Vagina (tissue), 2 donors: ENCODE results near the gene FIBCD1. TPM values are rescaled to one million over a fixed set of nuclear protein-coding genes. Genes with fewer than 3 reads are reported as not detected.

Experiments used
- DNase-seq, 2 donors: peaks; one replicate each; pipeline ENCODE4 v3.0.0-alpha.2; 2017; ENCODE audit errors: extremely low spot score in 2 of 2
- H3K27ac ChIP-seq: fragments of 200-600 bp; sonication (generic); one replicate; pipeline ENCODE4 v1.5.1; 2019
- H3K27me3 ChIP-seq: fragments of 200-600 bp; sonication (generic); one replicate; pipeline ENCODE4 v1.5.1; 2019
- H3K36me3 ChIP-seq, 2 donors: fragments of 200-600 bp; sonication (generic); one replicate each; pipeline ENCODE4 v1.5.1; 2017 to 2019
- H3K4me1 ChIP-seq: fragments of 200-600 bp; sonication (generic); one replicate; pipeline ENCODE4 v1.5.1; 2019
- H3K4me3 ChIP-seq, 2 donors: fragments of 200-600 bp; sonication (generic); 1 replicate in 1 of 2; 2 replicates in 1 of 2; pipeline ENCODE4 v1.5.1; 2016 to 2019
- H3K9me3 ChIP-seq: fragments of 200-600 bp; sonication (generic); one replicate; pipeline ENCODE4 v1.5.1; 2019
- POLR2A ChIP-seq, 2 donors: fragments of 450-650 bp; IDR thresholded peaks; one replicate each; pipeline ENCODE4 v1.6.1; 2017; ENCODE audit warnings: antibody characterized with exemption in 2 of 2, mild to moderate bottlenecking in 2 of 2, moderate library complexity in 2 of 2
- POLR2AphosphoS5 ChIP-seq, 2 donors: sonication (generic); formaldehyde crosslinking; IDR thresholded peaks; one replicate each; pipeline ENCODE4 v1.9.0; 2017; ENCODE audit warnings: antibody characterized with exemption in 2 of 2, mild to moderate bottlenecking in 2 of 2, low read depth in 1 of 2; ENCODE audit not compliant: insufficient read depth in 1 of 2
- intact Hi-C: fragments of 100-400 bp; cut with DNase I; formaldehyde crosslinking; loops from one replicate; pipeline ENCODE4 v1.15.1; 2023
- total RNA-seq: library from RNA; depleted of rRNA; stranded (reverse); fragments of >200 nt; gene quantifications from one replicate; pipeline ENCODE4 v1.2.3, GENCODE V29; 2016
- TF ChIP-seq, protein P1 (sequence below), 3 experiments: fragments of 450-650 bp in 2 of 3; fragments of 200-600 bp in 1 of 3; sonication (generic) in 1 of 3; IDR thresholded peaks; one replicate each; pipeline ENCODE4 v1.5.1; 2017 to 2019; ENCODE audit warnings: antibody characterized with exemption in 3 of 3, mild to moderate bottlenecking in 2 of 3, moderate library complexity in 2 of 3

FIBCD1 gene
- total RNA-seq, 1 donor from 2014 or later, result not detected

GRCh38 chr9:130886981-130887380, 52.1 kb downstream of the FIBCD1 start:
- no peaks in the 10 kb centered on the region for H3K4me1 ChIP-seq
- no peaks in the 10 kb centered on the region for H3K27me3 ChIP-seq

DNA sequence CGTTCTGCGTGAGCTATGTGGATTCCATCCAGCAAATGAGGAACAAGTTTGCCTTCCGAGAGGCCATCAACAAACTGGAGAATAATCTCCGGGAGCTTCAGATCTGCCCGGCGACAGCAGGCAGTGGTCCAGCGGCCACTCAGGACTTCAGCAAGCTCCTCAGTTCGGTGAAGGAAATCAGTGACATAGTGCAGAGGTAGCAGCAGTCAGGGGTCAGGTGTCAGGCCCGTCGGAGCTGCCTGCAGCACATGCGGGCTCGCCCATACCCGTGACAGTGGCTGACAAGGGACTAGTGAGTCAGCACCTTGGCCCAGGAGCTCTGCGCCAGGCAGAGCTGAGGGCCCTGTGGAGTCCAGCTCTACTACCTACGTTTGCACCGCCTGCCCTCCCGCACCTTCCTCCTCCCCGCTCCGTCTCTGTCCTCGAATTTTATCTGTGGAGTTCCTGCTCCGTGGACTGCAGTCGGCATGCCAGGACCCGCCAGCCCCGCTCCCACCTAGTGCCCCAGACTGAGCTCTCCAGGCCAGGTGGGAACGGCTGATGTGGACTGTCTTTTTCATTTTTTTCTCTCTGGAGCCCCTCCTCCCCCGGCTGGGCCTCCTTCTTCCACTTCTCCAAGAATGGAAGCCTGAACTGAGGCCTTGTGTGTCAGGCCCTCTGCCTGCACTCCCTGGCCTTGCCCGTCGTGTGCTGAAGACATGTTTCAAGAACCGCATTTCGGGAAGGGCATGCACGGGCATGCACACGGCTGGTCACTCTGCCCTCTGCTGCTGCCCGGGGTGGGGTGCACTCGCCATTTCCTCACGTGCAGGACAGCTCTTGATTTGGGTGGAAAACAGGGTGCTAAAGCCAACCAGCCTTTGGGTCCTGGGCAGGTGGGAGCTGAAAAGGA, 53.3 kb downstream of the FIBCD1 start:
- intact Hi-C loops, result no loop called here

More at GRCh38 chr9:130886981-130887380, 52.1 kb downstream of the FIBCD1 start:
- no peak for TF ChIP-seq POLR2AphosphoS5 (IDR thresholded peaks at IDR 0.05; ENCODE audit: insufficient read depth in 1 of 2, low read depth in 1 of 2)
- TF ChIP-seq, protein P1, sequence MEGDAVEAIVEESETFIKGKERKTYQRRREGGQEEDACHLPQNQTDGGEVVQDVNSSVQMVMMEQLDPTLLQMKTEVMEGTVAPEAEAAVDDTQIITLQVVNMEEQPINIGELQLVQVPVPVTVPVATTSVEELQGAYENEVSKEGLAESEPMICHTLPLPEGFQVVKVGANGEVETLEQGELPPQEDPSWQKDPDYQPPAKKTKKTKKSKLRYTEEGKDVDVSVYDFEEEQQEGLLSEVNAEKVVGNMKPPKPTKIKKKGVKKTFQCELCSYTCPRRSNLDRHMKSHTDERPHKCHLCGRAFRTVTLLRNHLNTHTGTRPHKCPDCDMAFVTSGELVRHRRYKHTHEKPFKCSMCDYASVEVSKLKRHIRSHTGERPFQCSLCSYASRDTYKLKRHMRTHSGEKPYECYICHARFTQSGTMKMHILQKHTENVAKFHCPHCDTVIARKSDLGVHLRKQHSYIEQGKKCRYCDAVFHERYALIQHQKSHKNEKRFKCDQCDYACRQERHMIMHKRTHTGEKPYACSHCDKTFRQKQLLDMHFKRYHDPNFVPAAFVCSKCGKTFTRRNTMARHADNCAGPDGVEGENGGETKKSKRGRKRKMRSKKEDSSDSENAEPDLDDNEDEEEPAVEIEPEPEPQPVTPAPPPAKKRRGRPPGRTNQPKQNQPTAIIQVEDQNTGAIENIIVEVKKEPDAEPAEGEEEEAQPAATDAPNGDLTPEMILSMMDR (IDR thresholded peaks at IDR 0.05), result no peak
- no peak for TF ChIP-seq POLR2A (IDR thresholded peaks at IDR 0.05)
- no peak for DNase-seq
- intact Hi-C loops, result no loop called here
- no peak overlapping the region for H3K27ac ChIP-seq
- no peak overlapping the region for H3K4me3 ChIP-seq
- no peaks in the 10 kb centered on the region for H3K9me3 ChIP-seq
- H3K36me3 ChIP-seq, result peaks cover 0 to 79% of the 10 kb centered on the region in 2 donors

DNA sequence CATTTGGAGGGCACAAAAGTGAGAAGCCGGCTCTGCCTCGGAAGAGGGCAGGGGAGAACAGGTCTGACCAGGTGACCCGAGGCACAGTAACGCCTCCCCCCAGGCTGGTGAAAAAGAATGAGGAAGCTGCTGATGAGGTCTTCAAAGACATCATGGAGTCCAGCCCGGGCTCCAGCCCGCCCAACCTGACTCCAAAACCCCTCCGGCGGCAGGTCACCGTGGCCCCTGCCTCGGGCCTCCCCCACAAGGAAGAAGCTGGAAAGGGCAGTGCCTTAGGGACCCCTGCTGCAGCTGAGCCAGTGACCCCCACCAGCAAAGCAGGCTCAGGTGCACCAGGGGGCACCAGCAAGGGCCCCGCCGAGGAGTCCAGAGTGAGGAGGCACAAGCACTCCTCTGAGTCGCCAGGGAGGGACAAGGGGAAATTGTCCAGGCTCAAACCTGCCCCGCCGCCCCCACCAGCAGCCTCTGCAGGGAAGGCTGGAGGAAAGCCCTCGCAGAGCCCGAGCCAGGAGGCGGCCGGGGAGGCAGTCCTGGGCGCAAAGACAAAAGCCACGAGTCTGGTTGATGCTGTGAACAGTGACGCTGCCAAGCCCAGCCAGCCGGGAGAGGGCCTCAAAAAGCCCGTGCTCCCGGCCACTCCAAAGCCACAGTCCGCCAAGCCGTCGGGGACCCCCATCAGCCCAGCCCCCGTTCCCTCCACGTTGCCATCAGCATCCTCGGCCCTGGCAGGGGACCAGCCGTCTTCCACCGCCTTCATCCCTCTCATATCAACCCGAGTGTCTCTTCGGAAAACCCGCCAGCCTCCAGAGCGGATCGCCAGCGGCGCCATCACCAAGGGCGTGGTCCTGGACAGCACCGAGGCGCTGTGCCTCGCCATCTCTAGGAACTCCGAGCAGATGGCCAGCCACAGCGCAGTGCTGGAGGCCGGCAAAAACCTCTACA, 54.2 kb downstream of the FIBCD1 start:
- intact Hi-C loops, result no loop called here

More for the DNA sequence above, 53.3 kb downstream of the FIBCD1 start:
- no peaks in the 10 kb centered on the region for H3K27me3 ChIP-seq
- no peak for DNase-seq
- H3K9me3 ChIP-seq, result no peaks in the 10 kb centered on the region
- no peak overlapping the region for H3K27ac ChIP-seq
- TF ChIP-seq, protein P1 (IDR thresholded peaks at IDR 0.05), result no peak
- TF ChIP-seq POLR2AphosphoS5 (IDR thresholded peaks at IDR 0.05; ENCODE audit: insufficient read depth in 1 of 2, low read depth in 1 of 2) (peak in 1 of 2 donors; percentile 35), POLR2A (IDR thresholded peaks at IDR 0.05) (no peak)
- no peak overlapping the region for H3K4me3 ChIP-seq
- H3K36me3 ChIP-seq, result peaks cover 0 to 92% of the 10 kb centered on the region in 2 donors
- no peaks in the 10 kb centered on the region for H3K4me1 ChIP-seq

GRCh38 chr9:130884111-130884531, 54.9 kb downstream of the FIBCD1 start:
- Histone ChIP-seq H3K27ac (no peak overlapping the region), H3K4me3 (no peak overlapping the region), H3K36me3 (peaks cover 0 to 99% of the 10 kb centered on the region in 2 donors), H3K4me1 (no peaks in the 10 kb centered on the region), H3K9me3 (no peaks in the 10 kb centered on the region), H3K27me3 (no peaks in the 10 kb centered on the region)
- TF ChIP-seq POLR2AphosphoS5 (IDR thresholded peaks at IDR 0.05; ENCODE audit: insufficient read depth in 1 of 2, low read depth in 1 of 2) (no peak), POLR2A (IDR thresholded peaks at IDR 0.05) (no peak)
- TF ChIP-seq, protein P1 (IDR thresholded peaks at IDR 0.05), result no peak
- intact Hi-C loops, result no loop called here
- no peak for DNase-seq

More for the DNA sequence above, 54.2 kb downstream of the FIBCD1 start:
- H3K27me3 ChIP-seq, result no peaks in the 10 kb centered on the region
- no peak for DNase-seq
- peaks cover 0 to 93% of the 10 kb centered on the region in 2 donors for H3K36me3 ChIP-seq
- H3K4me3 ChIP-seq, result no peak overlapping the region
- no peak overlapping the region for H3K27ac ChIP-seq
- TF ChIP-seq POLR2AphosphoS5 (IDR thresholded peaks at IDR 0.05; ENCODE audit: insufficient read depth in 1 of 2, low read depth in 1 of 2) (peak in 1 of 2 donors; percentile 61), POLR2A (IDR thresholded peaks at IDR 0.05) (no peak)
- TF ChIP-seq, protein P1 (IDR thresholded peaks at IDR 0.05), result no peak
- no peaks in the 10 kb centered on the region for H3K9me3 ChIP-seq
- no peaks in the 10 kb centered on the region for H3K4me1 ChIP-seq
